Prostate gland (tissue), 2 donors: Measurements from ENCODE around the gene MAN2A2.

Experiments used
- POLR2A ChIP-seq: fragments of 450-650 bp; IDR thresholded peaks from one replicate; pipeline ENCODE4 v1.6.1; 2016; ENCODE audit warnings: antibody characterized with exemption, mild to moderate bottlenecking
- POLR2AphosphoS5 ChIP-seq: sonication (generic); formaldehyde crosslinking; IDR thresholded peaks from one replicate; pipeline ENCODE4 v1.6.1; 2017; ENCODE audit warnings: antibody characterized with exemption
- TF ChIP-seq, protein P1 (sequence below), 4 experiments: fragments of 200-600 bp in 2 of 4; fragments of 450-650 bp in 2 of 4; sonication (generic) in 2 of 4; IDR thresholded peaks; 1 replicate in 3 of 4; 2 replicates in 1 of 4; pipeline ENCODE4 v1.5.1; 2016 to 2019; ENCODE audit warnings: antibody characterized with exemption in 4 of 4, mild to moderate bottlenecking in 2 of 4, moderate library complexity in 2 of 4

DNA sequence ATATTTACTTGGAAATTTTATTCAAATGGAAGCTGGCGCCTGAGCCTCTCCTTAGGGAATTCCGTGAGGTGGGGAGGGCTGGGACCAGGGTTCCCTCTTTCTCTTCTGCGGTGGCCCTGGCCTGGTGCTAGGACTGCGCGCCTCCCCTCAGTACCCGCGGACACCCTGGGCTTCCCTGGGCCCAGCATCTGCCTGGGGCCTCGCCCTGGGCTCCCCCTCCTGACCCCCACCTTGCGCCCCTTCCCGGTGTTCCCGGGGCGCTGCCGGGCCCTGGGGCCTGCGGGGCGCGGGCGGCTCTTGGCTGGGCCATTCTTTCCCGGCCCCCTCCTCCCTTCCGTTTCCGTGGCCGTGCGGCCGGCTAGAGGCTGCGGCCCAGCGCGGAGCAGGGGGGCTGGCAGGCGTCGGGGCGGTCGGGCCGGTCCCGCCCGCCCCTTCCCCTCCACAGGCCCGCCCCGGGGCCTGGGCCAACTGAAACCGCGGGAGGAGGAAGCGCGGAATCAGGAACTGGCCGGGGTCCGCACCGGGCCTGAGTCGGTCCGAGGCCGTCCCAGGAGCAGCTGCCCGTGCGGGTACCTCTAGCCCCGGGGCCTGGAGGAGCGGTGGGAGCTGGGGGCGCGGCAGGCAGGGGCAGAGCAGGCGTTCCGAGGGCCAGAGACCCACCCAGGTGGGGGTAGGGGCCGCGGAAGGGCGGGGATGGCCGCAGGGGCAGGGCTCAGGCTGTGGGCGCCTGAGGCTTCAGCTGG is 19.0 kb upstream of the MAN2A2 start, which contains the start of gene FES:
- TF ChIP-seq, protein P1, sequence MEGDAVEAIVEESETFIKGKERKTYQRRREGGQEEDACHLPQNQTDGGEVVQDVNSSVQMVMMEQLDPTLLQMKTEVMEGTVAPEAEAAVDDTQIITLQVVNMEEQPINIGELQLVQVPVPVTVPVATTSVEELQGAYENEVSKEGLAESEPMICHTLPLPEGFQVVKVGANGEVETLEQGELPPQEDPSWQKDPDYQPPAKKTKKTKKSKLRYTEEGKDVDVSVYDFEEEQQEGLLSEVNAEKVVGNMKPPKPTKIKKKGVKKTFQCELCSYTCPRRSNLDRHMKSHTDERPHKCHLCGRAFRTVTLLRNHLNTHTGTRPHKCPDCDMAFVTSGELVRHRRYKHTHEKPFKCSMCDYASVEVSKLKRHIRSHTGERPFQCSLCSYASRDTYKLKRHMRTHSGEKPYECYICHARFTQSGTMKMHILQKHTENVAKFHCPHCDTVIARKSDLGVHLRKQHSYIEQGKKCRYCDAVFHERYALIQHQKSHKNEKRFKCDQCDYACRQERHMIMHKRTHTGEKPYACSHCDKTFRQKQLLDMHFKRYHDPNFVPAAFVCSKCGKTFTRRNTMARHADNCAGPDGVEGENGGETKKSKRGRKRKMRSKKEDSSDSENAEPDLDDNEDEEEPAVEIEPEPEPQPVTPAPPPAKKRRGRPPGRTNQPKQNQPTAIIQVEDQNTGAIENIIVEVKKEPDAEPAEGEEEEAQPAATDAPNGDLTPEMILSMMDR (IDR thresholded peaks at IDR 0.05): no peak
- TF ChIP-seq POLR2A (peak; percentile 32), POLR2AphosphoS5 (no peak)
